GM23338 (cell line): Measurements from ENCODE around the gene CFAP141. TPM values are rescaled to one million over a fixed set of nuclear protein-coding genes. Genes with fewer than 3 reads are reported as not detected.
A peak's percentile ranks its signal among the peaks of the same experiment; 100 is the strongest.

Experiments
- ATAC-seq: fragments of 200-7000 bp; cut with Tn5 transposase; 3 replicates; pipeline ENCODE4 v1.9.1; 2020
- DNase-seq: peaks from one replicate; pipeline ENCODE4 v3.0.0-alpha.2; 2015; ENCODE audit warnings: low spot score
- H2AFZ ChIP-seq: fragments of 200-600 bp; sonication (generic); 2 replicates; pipeline ENCODE4 v1.8.0; 2016; ENCODE audit warnings: antibody characterized with exemption, mild to moderate bottlenecking, moderate library complexity
- H3F3A ChIP-seq: fragments of 200-600 bp; sonication (generic); replicated peaks from 2 replicates; pipeline ENCODE4 v1.8.0; 2017; ENCODE audit warnings: antibody characterized with exemption, mixed run types, low read depth
- H3K27ac ChIP-seq: fragments of 200-600 bp; sonication (generic); 2 replicates; pipeline ENCODE4 v1.6.1; 2016; ENCODE audit warnings: low read depth
- H3K27me3 ChIP-seq: fragments of 200-600 bp; sonication (generic); 2 replicates; pipeline ENCODE4 v1.8.0; 2016; ENCODE audit warnings: mild to moderate bottlenecking, mixed run types, moderate library complexity; ENCODE audit not compliant: insufficient read depth
- H3K36me3 ChIP-seq: fragments of 200-600 bp; sonication (generic); 2 replicates; pipeline ENCODE4 v1.8.0; 2016; ENCODE audit warnings: mild to moderate bottlenecking; ENCODE audit not compliant: insufficient read depth
- H3K4me1 ChIP-seq: fragments of 200-600 bp; sonication (generic); 2 replicates; pipeline ENCODE4 v1.8.0; 2016; ENCODE audit warnings: mild to moderate bottlenecking, moderate library complexity; ENCODE audit not compliant: insufficient read depth
- H3K4me2 ChIP-seq: fragments of 200-600 bp; sonication (generic); 2 replicates; pipeline ENCODE4 v1.7.1; 2017; ENCODE audit warnings: mixed run types
- H3K4me3 ChIP-seq: fragments of 200-600 bp; sonication (generic); 2 replicates; pipeline ENCODE4 v1.6.1; 2016; ENCODE audit warnings: mixed run types
- H3K79me2 ChIP-seq: fragments of 200-600 bp; sonication (generic); replicated peaks from 2 replicates; pipeline ENCODE4 v1.8.0; 2017; ENCODE audit warnings: mild to moderate bottlenecking; ENCODE audit not compliant: insufficient read depth
- H3K9me2 ChIP-seq: fragments of 200-600 bp; sonication (generic); 2 replicates; pipeline ENCODE4 v1.8.0; 2017; ENCODE audit not compliant: insufficient read depth
- H4K20me1 ChIP-seq: fragments of 200-600 bp; sonication (generic); replicated peaks from 2 replicates; pipeline ENCODE4 v1.8.0; 2017; ENCODE audit warnings: mild to moderate bottlenecking; ENCODE audit not compliant: insufficient read depth
- H3K27ac Mint-ChIP-seq: 2 replicates; pipeline ENCODE4 v1.8.0; 2020; ENCODE audit warnings: inconsistent platforms, mild to moderate bottlenecking, moderate library complexity, mixed read lengths
- H3K27me3 Mint-ChIP-seq: 3 replicates; pipeline ENCODE4 v1.8.0; 2022; ENCODE audit warnings: low read depth, mild to moderate bottlenecking, moderate library complexity, mixed read lengths, inconsistent platforms; ENCODE audit not compliant: insufficient read depth, poor library complexity
- H3K36me3 Mint-ChIP-seq: 3 replicates; pipeline ENCODE4 v1.8.0; 2021; ENCODE audit warnings: low read depth, mild to moderate bottlenecking, inconsistent platforms, moderate library complexity, mixed read lengths
- H3K4me1 Mint-ChIP-seq: 3 replicates; pipeline ENCODE4 v1.8.0; 2020; ENCODE audit warnings: mild to moderate bottlenecking, inconsistent platforms, mixed read lengths
- H3K4me3 Mint-ChIP-seq: 3 replicates; pipeline ENCODE4 v1.8.0; 2021; ENCODE audit warnings: moderate library complexity, mild to moderate bottlenecking, inconsistent platforms, mixed read lengths
- H3K9me3 Mint-ChIP-seq: 3 replicates; pipeline ENCODE4 v1.8.0; 2020; ENCODE audit warnings: moderate library complexity, mild to moderate bottlenecking, inconsistent platforms, mixed read lengths
- CREB1 ChIP-seq: fragments of 250-450 bp; sonication (Bioruptor Pico); IDR thresholded peaks from 2 replicates; pipeline ENCODE4 v1.5.0; 2020; ENCODE audit warnings: low read depth, mild to moderate bottlenecking, moderate library complexity
- EZH2 ChIP-seq: fragments of 200-600 bp; sonication (generic); IDR thresholded peaks from one replicate; pipeline ENCODE4 v1.8.0; 2017; ENCODE audit warnings: antibody characterized with exemption, mild to moderate bottlenecking, low read depth; ENCODE audit not compliant: unreplicated experiment
- EZH2phosphoT487 ChIP-seq: fragments of 200-600 bp; sonication (generic); IDR thresholded peaks from one replicate; pipeline ENCODE4 v1.8.1; 2018; ENCODE audit warnings: antibody characterized with exemption; ENCODE audit not compliant: unreplicated experiment
- JUNB ChIP-seq: IDR thresholded peaks from one replicate; pipeline ENCODE4 v1.6.1; 2016; ENCODE audit warnings: antibody characterized with exemption; ENCODE audit not compliant: unreplicated experiment
- NANOG ChIP-seq: IDR thresholded peaks from 2 replicates; pipeline ENCODE4 v1.6.1; 2016; ENCODE audit warnings: antibody characterized with exemption, borderline replicate concordance
- POLR2AphosphoS5 ChIP-seq: IDR thresholded peaks from 2 replicates; pipeline ENCODE4 v1.6.1; 2016; ENCODE audit warnings: antibody characterized with exemption, low read depth
- STAT1 ChIP-seq: IDR thresholded peaks from one replicate; pipeline ENCODE4 v1.6.1; 2016; ENCODE audit warnings: antibody characterized with exemption; ENCODE audit not compliant: unreplicated experiment
- ZNF114 ChIP-seq: fragments of 250-450 bp; sonication (Bioruptor Pico); IDR thresholded peaks from 2 replicates; pipeline ENCODE4 v1.5.0; 2020; ENCODE audit warnings: mild to moderate bottlenecking, moderate library complexity
- ZNF331 ChIP-seq: fragments of 250-450 bp; sonication (Bioruptor Pico); IDR thresholded peaks from 2 replicates; pipeline ENCODE4 v1.5.0; 2020; ENCODE audit warnings: low read depth, mild to moderate bottlenecking, moderate library complexity
- polyA plus RNA-seq: library from polyadenylated mRNA; unstranded; fragments of >200 nt; fragmentation: Nextera tagmentation; extraction: Ambion mirVana; gene quantifications from 2 replicates; pipeline ENCODE4 v1.2.1, GENCODE V29; 2016
- total RNA-seq: library from RNA; depleted of rRNA; stranded (reverse); fragments of >200 nt; shearing (Covaris generic); gene quantifications from 2 replicates; pipeline ENCODE4 v1.2.3, GENCODE V29; 2014
- TF ChIP-seq, protein P1 (sequence below), 2 experiments: fragments of 200-600 bp in 1 of 2; sonication (generic) in 1 of 2; conservative IDR thresholded peaks; 2 replicates each; pipeline versions ENCODE4 v1.5.1 to v1.6.1; 2016 to 2017; ENCODE audit warnings: antibody characterized with exemption in 2 of 2, low read depth in 2 of 2, mild to moderate bottlenecking in 2 of 2, moderate library complexity in 1 of 2
- TF ChIP-seq, protein P2 (sequence below): IDR thresholded peaks from 2 replicates; pipeline ENCODE4 v1.6.1; 2016; ENCODE audit warnings: antibody characterized with exemption
- TF ChIP-seq, protein P3 (sequence below): fragments of 250-450 bp; sonication (Bioruptor Pico); IDR thresholded peaks from 2 replicates; pipeline ENCODE4 v1.5.0; 2020; ENCODE audit warnings: mild to moderate bottlenecking, moderate library complexity
- TF ChIP-seq, protein P4 (sequence below): IDR thresholded peaks from one replicate; pipeline ENCODE4 v1.6.1; 2018; ENCODE audit warnings: antibody characterized with exemption; ENCODE audit not compliant: unreplicated experiment

Gene CFAP141
- total and polyA plus RNA-seq, 2 experiments from 2014 or later = not detected

DNA sequence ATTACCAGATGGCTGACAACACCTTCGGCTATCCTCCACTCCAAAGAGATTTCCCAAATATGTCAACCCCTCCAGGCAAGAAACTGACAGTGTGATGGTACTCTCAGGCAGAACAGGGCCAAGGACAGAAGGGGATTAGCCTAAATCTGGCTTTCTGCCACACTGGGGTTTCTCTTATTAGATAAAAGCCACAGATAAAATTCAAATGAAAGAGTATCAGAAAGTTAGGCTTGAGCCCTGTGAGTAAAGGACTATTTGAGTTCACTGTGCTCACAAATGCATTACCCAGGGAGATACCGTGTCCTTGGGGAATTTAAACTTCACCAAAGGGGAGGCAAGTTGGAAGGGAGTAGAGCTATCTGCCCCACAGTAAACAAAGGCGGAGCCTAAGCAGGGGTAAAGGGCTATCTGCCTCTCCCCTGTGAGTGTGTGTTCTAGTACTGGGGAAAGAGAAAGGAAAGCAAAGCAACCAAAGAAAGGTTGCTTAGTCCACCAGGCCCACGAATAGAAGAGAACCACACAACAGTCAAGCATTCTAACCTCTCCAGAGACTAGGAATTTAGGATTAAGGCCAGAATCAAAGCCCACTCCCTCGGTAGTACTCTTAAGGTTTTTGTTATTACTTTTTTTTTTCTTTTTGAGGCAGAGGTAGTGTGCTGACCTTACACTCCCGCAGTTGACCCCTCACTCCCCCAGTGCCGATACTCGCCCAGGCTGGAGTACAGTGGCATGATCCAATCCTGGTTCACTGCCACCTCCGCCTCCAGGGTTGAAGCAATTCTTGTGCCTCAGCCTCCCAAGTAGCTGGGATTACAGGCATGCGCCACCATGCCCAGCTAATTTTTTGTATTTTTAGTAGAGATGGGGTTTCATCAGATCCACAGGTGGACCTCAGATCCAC lies 27.0 kb downstream of the CFAP141 start:
- TF ChIP-seq EZH2phosphoT487 = no peak
- TF ChIP-seq POLR2AphosphoS5 = no peak
- TF ChIP-seq CREB1 (CRISPR knock-in tag) = no peak
- TF ChIP-seq JUNB = no peak
- no peak for TF ChIP-seq STAT1
- TF ChIP-seq EZH2 = no peak
- TF ChIP-seq ZNF114 = no peak
- no peak for TF ChIP-seq NANOG
- TF ChIP-seq, protein P1, sequence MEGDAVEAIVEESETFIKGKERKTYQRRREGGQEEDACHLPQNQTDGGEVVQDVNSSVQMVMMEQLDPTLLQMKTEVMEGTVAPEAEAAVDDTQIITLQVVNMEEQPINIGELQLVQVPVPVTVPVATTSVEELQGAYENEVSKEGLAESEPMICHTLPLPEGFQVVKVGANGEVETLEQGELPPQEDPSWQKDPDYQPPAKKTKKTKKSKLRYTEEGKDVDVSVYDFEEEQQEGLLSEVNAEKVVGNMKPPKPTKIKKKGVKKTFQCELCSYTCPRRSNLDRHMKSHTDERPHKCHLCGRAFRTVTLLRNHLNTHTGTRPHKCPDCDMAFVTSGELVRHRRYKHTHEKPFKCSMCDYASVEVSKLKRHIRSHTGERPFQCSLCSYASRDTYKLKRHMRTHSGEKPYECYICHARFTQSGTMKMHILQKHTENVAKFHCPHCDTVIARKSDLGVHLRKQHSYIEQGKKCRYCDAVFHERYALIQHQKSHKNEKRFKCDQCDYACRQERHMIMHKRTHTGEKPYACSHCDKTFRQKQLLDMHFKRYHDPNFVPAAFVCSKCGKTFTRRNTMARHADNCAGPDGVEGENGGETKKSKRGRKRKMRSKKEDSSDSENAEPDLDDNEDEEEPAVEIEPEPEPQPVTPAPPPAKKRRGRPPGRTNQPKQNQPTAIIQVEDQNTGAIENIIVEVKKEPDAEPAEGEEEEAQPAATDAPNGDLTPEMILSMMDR (conservative IDR thresholded peaks at IDR 0.05; ENCODE audit: low read depth in 2 of 2) = no peak
- TF ChIP-seq, protein P2, sequence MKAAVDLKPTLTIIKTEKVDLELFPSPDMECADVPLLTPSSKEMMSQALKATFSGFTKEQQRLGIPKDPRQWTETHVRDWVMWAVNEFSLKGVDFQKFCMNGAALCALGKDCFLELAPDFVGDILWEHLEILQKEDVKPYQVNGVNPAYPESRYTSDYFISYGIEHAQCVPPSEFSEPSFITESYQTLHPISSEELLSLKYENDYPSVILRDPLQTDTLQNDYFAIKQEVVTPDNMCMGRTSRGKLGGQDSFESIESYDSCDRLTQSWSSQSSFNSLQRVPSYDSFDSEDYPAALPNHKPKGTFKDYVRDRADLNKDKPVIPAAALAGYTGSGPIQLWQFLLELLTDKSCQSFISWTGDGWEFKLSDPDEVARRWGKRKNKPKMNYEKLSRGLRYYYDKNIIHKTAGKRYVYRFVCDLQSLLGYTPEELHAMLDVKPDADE = no peak
- no peak for TF ChIP-seq ZNF331 (CRISPR knock-in tag)
- TF ChIP-seq, protein P3, sequence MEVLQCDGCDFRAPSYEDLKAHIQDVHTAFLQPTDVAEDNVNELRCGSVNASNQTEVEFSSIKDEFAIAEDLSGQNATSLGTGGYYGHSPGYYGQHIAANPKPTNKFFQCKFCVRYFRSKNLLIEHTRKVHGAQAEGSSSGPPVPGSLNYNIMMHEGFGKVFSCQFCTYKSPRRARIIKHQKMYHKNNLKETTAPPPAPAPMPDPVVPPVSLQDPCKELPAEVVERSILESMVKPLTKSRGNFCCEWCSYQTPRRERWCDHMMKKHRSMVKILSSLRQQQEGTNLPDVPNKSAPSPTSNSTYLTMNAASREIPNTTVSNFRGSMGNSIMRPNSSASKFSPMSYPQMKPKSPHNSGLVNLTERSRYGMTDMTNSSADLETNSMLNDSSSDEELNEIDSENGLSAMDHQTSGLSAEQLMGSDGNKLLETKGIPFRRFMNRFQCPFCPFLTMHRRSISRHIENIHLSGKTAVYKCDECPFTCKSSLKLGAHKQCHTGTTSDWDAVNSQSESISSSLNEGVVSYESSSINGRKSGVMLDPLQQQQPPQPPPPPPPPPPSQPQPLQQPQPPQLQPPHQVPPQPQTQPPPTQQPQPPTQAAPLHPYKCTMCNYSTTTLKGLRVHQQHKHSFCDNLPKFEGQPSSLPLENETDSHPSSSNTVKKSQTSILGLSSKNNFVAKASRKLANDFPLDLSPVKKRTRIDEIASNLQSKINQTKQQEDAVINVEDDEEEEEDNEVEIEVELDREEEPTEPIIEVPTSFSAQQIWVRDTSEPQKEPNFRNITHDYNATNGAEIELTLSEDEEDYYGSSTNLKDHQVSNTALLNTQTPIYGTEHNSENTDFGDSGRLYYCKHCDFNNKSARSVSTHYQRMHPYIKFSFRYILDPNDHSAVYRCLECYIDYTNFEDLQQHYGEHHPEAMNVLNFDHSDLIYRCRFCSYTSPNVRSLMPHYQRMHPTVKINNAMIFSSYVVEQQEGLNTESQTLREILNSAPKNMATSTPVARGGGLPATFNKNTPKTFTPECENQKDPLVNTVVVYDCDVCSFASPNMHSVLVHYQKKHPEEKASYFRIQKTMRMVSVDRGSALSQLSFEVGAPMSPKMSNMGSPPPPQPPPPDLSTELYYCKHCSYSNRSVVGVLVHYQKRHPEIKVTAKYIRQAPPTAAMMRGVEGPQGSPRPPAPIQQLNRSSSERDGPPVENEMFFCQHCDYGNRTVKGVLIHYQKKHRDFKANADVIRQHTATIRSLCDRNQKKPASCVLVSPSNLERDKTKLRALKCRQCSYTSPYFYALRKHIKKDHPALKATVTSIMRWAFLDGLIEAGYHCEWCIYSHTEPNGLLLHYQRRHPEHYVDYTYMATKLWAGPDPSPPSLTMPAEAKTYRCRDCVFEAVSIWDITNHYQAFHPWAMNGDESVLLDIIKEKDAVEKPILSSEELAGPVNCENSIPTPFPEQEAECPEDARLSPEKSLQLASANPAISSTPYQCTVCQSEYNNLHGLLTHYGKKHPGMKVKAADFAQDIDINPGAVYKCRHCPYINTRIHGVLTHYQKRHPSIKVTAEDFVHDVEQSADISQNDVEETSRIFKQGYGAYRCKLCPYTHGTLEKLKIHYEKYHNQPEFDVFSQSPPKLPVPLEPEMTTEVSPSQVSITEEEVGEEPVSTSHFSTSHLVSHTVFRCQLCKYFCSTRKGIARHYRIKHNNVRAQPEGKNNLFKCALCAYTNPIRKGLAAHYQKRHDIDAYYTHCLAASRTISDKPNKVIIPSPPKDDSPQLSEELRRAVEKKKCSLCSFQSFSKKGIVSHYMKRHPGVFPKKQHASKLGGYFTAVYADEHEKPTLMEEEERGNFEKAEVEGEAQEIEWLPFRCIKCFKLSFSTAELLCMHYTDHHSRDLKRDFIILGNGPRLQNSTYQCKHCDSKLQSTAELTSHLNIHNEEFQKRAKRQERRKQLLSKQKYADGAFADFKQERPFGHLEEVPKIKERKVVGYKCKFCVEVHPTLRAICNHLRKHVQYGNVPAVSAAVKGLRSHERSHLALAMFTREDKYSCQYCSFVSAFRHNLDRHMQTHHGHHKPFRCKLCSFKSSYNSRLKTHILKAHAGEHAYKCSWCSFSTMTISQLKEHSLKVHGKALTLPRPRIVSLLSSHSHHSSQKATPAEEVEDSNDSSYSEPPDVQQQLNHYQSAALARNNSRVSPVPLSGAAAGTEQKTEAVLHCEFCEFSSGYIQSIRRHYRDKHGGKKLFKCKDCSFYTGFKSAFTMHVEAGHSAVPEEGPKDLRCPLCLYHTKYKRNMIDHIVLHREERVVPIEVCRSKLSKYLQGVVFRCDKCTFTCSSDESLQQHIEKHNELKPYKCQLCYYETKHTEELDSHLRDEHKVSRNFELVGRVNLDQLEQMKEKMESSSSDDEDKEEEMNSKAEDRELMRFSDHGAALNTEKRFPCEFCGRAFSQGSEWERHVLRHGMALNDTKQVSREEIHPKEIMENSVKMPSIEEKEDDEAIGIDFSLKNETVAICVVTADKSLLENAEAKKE (CRISPR knock-in tag) = no peak
- TF ChIP-seq, protein P4, sequence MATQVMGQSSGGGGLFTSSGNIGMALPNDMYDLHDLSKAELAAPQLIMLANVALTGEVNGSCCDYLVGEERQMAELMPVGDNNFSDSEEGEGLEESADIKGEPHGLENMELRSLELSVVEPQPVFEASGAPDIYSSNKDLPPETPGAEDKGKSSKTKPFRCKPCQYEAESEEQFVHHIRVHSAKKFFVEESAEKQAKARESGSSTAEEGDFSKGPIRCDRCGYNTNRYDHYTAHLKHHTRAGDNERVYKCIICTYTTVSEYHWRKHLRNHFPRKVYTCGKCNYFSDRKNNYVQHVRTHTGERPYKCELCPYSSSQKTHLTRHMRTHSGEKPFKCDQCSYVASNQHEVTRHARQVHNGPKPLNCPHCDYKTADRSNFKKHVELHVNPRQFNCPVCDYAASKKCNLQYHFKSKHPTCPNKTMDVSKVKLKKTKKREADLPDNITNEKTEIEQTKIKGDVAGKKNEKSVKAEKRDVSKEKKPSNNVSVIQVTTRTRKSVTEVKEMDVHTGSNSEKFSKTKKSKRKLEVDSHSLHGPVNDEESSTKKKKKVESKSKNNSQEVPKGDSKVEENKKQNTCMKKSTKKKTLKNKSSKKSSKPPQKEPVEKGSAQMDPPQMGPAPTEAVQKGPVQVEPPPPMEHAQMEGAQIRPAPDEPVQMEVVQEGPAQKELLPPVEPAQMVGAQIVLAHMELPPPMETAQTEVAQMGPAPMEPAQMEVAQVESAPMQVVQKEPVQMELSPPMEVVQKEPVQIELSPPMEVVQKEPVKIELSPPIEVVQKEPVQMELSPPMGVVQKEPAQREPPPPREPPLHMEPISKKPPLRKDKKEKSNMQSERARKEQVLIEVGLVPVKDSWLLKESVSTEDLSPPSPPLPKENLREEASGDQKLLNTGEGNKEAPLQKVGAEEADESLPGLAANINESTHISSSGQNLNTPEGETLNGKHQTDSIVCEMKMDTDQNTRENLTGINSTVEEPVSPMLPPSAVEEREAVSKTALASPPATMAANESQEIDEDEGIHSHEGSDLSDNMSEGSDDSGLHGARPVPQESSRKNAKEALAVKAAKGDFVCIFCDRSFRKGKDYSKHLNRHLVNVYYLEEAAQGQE = no peak
- Mint-ChIP-seq H3K4me3 (peak overlapping the region; percentile 63), H3K4me1 (peaks cover 47% of the 10 kb centered on the region), H3K9me3 (peaks cover 4% of the 10 kb centered on the region; the same call in 1 of the 3 replicates), H3K27me3 (peaks cover 10% of the 10 kb centered on the region), H3K36me3 (peaks cover 67% of the 10 kb centered on the region), H3K27ac (peak overlapping the region; percentile 77)
- H3K4me3 ChIP-seq = peak overlapping the region; percentile 88
- H3K27ac ChIP-seq = peak overlapping the region; percentile 86
- H3K4me1 ChIP-seq = peaks cover 44% of the 10 kb centered on the region
- DNase-seq = no peak
- H3K36me3 ChIP-seq = peaks cover 15% of the 10 kb centered on the region; the same call in 1 of the 2 replicates
- peaks cover 74% of the 10 kb centered on the region for H4K20me1 ChIP-seq
- H3K9me2 ChIP-seq = no peaks in the 10 kb centered on the region
- H2AFZ ChIP-seq = no peak overlapping the region
- H3K4me2 ChIP-seq = peak overlapping the region; percentile 85
- peaks cover 5% of the 10 kb centered on the region for H3F3A ChIP-seq
- ATAC-seq = no peak
- H3K27me3 ChIP-seq = no peaks in the 10 kb centered on the region
- H3K79me2 ChIP-seq = peaks cover 87% of the 10 kb centered on the region
